HCT116 (cell line): ENCODE measurements around the gene AQP12B. TPM values are rescaled to one million over a fixed set of nuclear protein-coding genes. Genes with fewer than 3 reads are reported as not detected.

Source experiments
- EGR1 ChIP-seq: IDR thresholded peaks from 2 replicates; pipeline ENCODE4 v1.6.1; 2012; ENCODE audit warnings: low read depth
- ELF1 ChIP-seq: IDR thresholded peaks from 2 replicates; pipeline ENCODE4 v1.6.1; 2012; ENCODE audit warnings: low read depth, borderline replicate concordance
- EZH2phosphoT487 ChIP-seq: fragments of 200-600 bp; IDR thresholded peaks from 2 replicates; pipeline ENCODE4 v1.6.1; 2018; ENCODE audit warnings: antibody characterized with exemption, borderline replicate concordance
- POLR2A ChIP-seq: IDR thresholded peaks from 2 replicates; pipeline ENCODE4 v1.7.0; 2011; ENCODE audit warnings: borderline replicate concordance; ENCODE audit not compliant: insufficient read depth, insufficient read length; ENCODE audit errors: extremely low read depth
- POLR2AphosphoS5 ChIP-seq: IDR thresholded peaks from 2 replicates; pipeline ENCODE4 v1.6.1; 2011; ENCODE audit warnings: mild to moderate bottlenecking, low read depth, low read length, moderate library complexity
- REST ChIP-seq: IDR thresholded peaks from 2 replicates; pipeline ENCODE4 v1.6.1; 2012; ENCODE audit warnings: low read depth
- SRF ChIP-seq: IDR thresholded peaks from 2 replicates; pipeline ENCODE4 v1.6.1; 2012; ENCODE audit warnings: low read depth
- ZBTB33 ChIP-seq: IDR thresholded peaks from 2 replicates; pipeline ENCODE4 v1.6.1; 2011; ENCODE audit warnings: mild to moderate bottlenecking, low read length, moderate library complexity; ENCODE audit not compliant: insufficient replicate concordance; ENCODE audit errors: extremely low read depth
- ZNF274 ChIP-seq: fragments of 200-500 bp; sonication (Bioruptor generic); IDR thresholded peaks from 2 replicates; pipeline ENCODE4 v1.6.1; 2014; ENCODE audit warnings: mild to moderate bottlenecking, low read depth, low read length, inconsistent platforms
- total RNA-seq: library from RNA; stranded (reverse); gene quantifications from one replicate; pipeline ENCODE4 v1.2.1, GENCODE V29; 2021; ENCODE audit not compliant: unreplicated experiment

Gene AQP12B
- total RNA-seq, 1 experiment from 2014 or later = not detected

- TF ChIP-seq REST (no peak), SRF (no peak), EZH2phosphoT487 (no peak), ZNF274 (no peak), POLR2A (no peak), ZBTB33 (no peak), ELF1 (no peak), POLR2AphosphoS5 (no peak), EGR1 (no peak)
These were observed 39.7 kb upstream of the AQP12B start (continued) for GRCh38 chr2:240722376-240722775.
